ENCODE measurements around the gene RNASE8. TPM values are rescaled to one million over a fixed set of nuclear protein-coding genes. Genes with fewer than 3 reads are reported as not detected.

Gene RNASE8
- total and polyA plus RNA-seq, 7 donors, result not detected

- TF ChIP-seq CTCF (IDR thresholded peaks at IDR 0.05), result no peak
- Histone ChIP-seq H3K9me3 (no peaks in the 10 kb centered on the region), H3K27ac (peak overlapping the region; percentile 98), H3K4me3 (peak overlapping the region; percentile 39), H3K4me1 (peaks cover 40% of the 10 kb centered on the region), H3K36me3 (ENCODE audit: insufficient read depth in 1 of 2, low read depth in 1 of 2) (peaks cover 0 to 8% of the 10 kb centered on the region in 2 donors), H3K27me3 (ENCODE audit: insufficient read depth in 3 of 3, low read length in 2 of 3) (no peaks in the 10 kb centered on the region)
- intact Hi-C loops (cut with DNase I), result no loop called here
- ATAC-seq, result peak; percentile 54 to 65 (median 58)
- peak; percentile 55 to 76 for DNase-seq
- WGBS, 3 donors, result 5 to 42% (median 18%) methylated on average over 3 of the region's 3 CpGs
Observed at GRCh38 chr14:21026988-21027315, 30.7 kb upstream of the RNASE8 start.

GRCh38 chr14:21029917-21030316 lies 27.7 kb upstream of the RNASE8 start, which contains the start of gene TPPP2:
Gene TPPP2 (plus strand): TSS chr14:21030217. CDS start chr14:21030582, 365 bp downstream.
- ATAC-seq, result no peak
- no peak within 1 kb of the TSS for H3K4me3 ChIP-seq
- no peaks in the 10 kb centered on the region for H3K9me3 ChIP-seq
- H3K27me3 ChIP-seq (ENCODE audit: insufficient read depth in 3 of 3, low read length in 2 of 3), result no peaks in the 10 kb centered on the region
- no peaks in the 10 kb centered on the region for H3K36me3 ChIP-seq (ENCODE audit: insufficient read depth in 1 of 2, low read depth in 1 of 2)
- H3K27ac ChIP-seq, result peak within 1 kb of the TSS; percentile 53
- H3K4me1 ChIP-seq, result peaks cover 25% of the 10 kb centered on the region
- TF ChIP-seq CTCF (IDR thresholded peaks at IDR 0.05), result no peak
- intact Hi-C loops (cut with DNase I), result no loop called here
- no peak for DNase-seq
- WGBS, 3 donors, result 75 to 88% (median 83%) methylated on average over 5 of the region's 5 CpGs

- H3K27ac ChIP-seq, result no peak overlapping the region
- H3K27me3 ChIP-seq (ENCODE audit: insufficient read depth in 3 of 3, low read length in 2 of 3), result no peaks in the 10 kb centered on the region
- H3K4me1 ChIP-seq, result peaks cover 25% of the 10 kb centered on the region
- ATAC-seq, result no peak
- DNase-seq, result no peak
- H3K36me3 ChIP-seq (ENCODE audit: insufficient read depth in 1 of 2, low read depth in 1 of 2), result no peaks in the 10 kb centered on the region
- 84 to 95% (median 92%) methylated on average over 12 of the region's 12 CpGs for WGBS, 3 donors
- no peaks in the 10 kb centered on the region for H3K9me3 ChIP-seq
- intact Hi-C loops (cut with DNase I), result no loop called here
- no peak for TF ChIP-seq CTCF (IDR thresholded peaks at IDR 0.05)
- H3K4me3 ChIP-seq, result no peak overlapping the region
Observed at GRCh38 chr14:21030531-21030930, 27.1 kb upstream of the RNASE8 start.

GRCh38 chr14:21032326-21033132 lies 25.1 kb upstream of the RNASE8 start:
- no peak overlapping the region for H3K27ac ChIP-seq
- 70 to 81% (median 70%) methylated on average over 5 of the region's 5 CpGs for WGBS, 3 donors
- H3K4me1 ChIP-seq, result peaks cover 18% of the 10 kb centered on the region
- no peaks in the 10 kb centered on the region for H3K9me3 ChIP-seq
- no peaks in the 10 kb centered on the region for H3K27me3 ChIP-seq (ENCODE audit: insufficient read depth in 3 of 3, low read length in 2 of 3)
- no peak overlapping the region for H3K4me3 ChIP-seq
- no peak for TF ChIP-seq CTCF (IDR thresholded peaks at IDR 0.05)
- DNase-seq, result no peak
- ATAC-seq, result peak in 2 of 4 donors; percentile 39 to 71
- no peaks in the 10 kb centered on the region for H3K36me3 ChIP-seq (ENCODE audit: insufficient read depth in 1 of 2, low read depth in 1 of 2)
- intact Hi-C loops (cut with DNase I), result no loop called here
